B cell (primary cell): ENCODE results near the gene LYST. TPM values are rescaled to one million over a fixed set of nuclear protein-coding genes. Genes with fewer than 3 reads are reported as not detected.

Source experiments
- ATAC-seq: fragments of 200-7000 bp; cut with Tn5 transposase; one replicate; pipeline ENCODE4 v1.10.0; 2021; ENCODE audit warnings: low read depth, mild to moderate bottlenecking, moderate number of reproducible peaks, moderate library complexity
- CTCF ChIA-PET: fragments of 350-600 bp; sonication (Branson Sonifier 250); formaldehyde crosslinking; loops from one replicate; lab custom pipeline; 2021; ENCODE audit warnings: antibody characterized with exemption, inconsistent platforms; lab: Charles Lee
- POLR2A ChIA-PET: fragments of 350-600 bp; sonication (Branson Sonifier 250); formaldehyde crosslinking; loops from one replicate; lab custom pipeline; 2021; ENCODE audit warnings: antibody characterized with exemption; lab: Charles Lee
- DNase-seq: peaks from one replicate; pipeline ENCODE4 v3.0.0; 2013
- H2AFZ ChIP-seq: 2 replicates; pipeline ENCODE4 v1.6.1; 2012; ENCODE audit warnings: mild to moderate bottlenecking, low read depth, low read length; ENCODE audit not compliant: insufficient read depth, poor library complexity, severe bottlenecking
- H3K27ac ChIP-seq, 2 donors: 1 replicate in 1 of 2; 2 replicates in 1 of 2; pipeline ENCODE4 v1.5.1; 2012 to 2013; ENCODE audit warnings: low read length in 2 of 2, mild to moderate bottlenecking in 2 of 2, moderate library complexity in 1 of 2
- H3K27me3 ChIP-seq, 4 experiments: fragments of 200-600 bp in 1 of 4; sonication (generic) in 1 of 4; replicated peaks in 1 of 4; 1 replicate in 2 of 4; 2 replicates in 2 of 4; pipeline versions ENCODE4 v1.6.1 to v1.7.0; 2013 to 2016; ENCODE audit warnings: low read length in 3 of 4, mild to moderate bottlenecking in 2 of 4, mixed read lengths in 1 of 4, moderate library complexity in 1 of 4; ENCODE audit not compliant: insufficient read depth in 4 of 4, control insufficient read depth in 3 of 4; ENCODE audit errors: control extremely low read depth in 1 of 4
- H3K36me3 ChIP-seq, 2 experiments: replicated peaks in 1 of 2; 1 replicate in 1 of 2; 2 replicates in 1 of 2; pipeline versions ENCODE4 v1.6.1 to v1.7.1; 2013; ENCODE audit warnings: low read length in 1 of 2; ENCODE audit not compliant: insufficient read depth in 2 of 2, control insufficient read depth in 1 of 2; ENCODE audit errors: control extremely low read depth in 1 of 2, extremely low read depth in 1 of 2
- H3K4me1 ChIP-seq, 2 donors: fragments of 200-600 bp in 1 of 2; sonication (generic) in 1 of 2; 1 replicate in 1 of 2; 2 replicates in 1 of 2; pipeline versions ENCODE4 v1.5.1 to v1.6.1; 2013 to 2017; ENCODE audit warnings: low read length in 2 of 2; ENCODE audit not compliant: control insufficient read depth in 2 of 2, insufficient read depth in 2 of 2
- H3K4me2 ChIP-seq: replicated peaks from 2 replicates; pipeline ENCODE3; 2012; ENCODE audit warnings: mild to moderate bottlenecking, low read depth, low read length; ENCODE audit not compliant: poor library complexity, severe bottlenecking
- H3K4me3 ChIP-seq, 5 experiments: fragments of 200-600 bp in 1 of 5; sonication (generic) in 1 of 5; 1 replicate in 3 of 5; 2 replicates in 2 of 5; pipeline versions ENCODE4 v1.5.1 to v1.7.0; 2011 to 2016; ENCODE audit warnings: low read length in 4 of 5, mild to moderate bottlenecking in 4 of 5, low read depth in 2 of 5, control low read depth in 1 of 5, moderate library complexity in 1 of 5; ENCODE audit not compliant: insufficient read depth in 1 of 5; ENCODE audit errors: control extremely low read depth in 1 of 5, extremely low read depth in 1 of 5
- H3K79me2 ChIP-seq: fragments of 200-600 bp; sonication (generic); one replicate; pipeline ENCODE4 v1.6.0; 2016; ENCODE audit warnings: low read length; ENCODE audit not compliant: control insufficient read depth, insufficient read depth
- H3K9ac ChIP-seq: fragments of 200-600 bp; sonication (generic); 2 replicates; pipeline ENCODE4 v1.6.1; 2017; ENCODE audit warnings: mild to moderate bottlenecking, low read length, moderate library complexity
- H3K9me3 ChIP-seq, 3 donors: one replicate each; pipeline versions ENCODE4 v1.6.1 to v1.7.1; 2013; ENCODE audit warnings: low read length in 2 of 3; ENCODE audit not compliant: control insufficient read depth in 2 of 3, insufficient read depth in 1 of 3; ENCODE audit errors: control extremely low read depth in 1 of 3
- H4K20me1 ChIP-seq: 2 replicates; pipeline ENCODE4 v1.6.0; 2012; ENCODE audit warnings: mild to moderate bottlenecking, low read length; ENCODE audit not compliant: insufficient read depth, control insufficient read depth, poor library complexity, severe bottlenecking
- H3K27ac Mint-ChIP-seq: one replicate; pipeline ENCODE4 v1.8.0; 2021; ENCODE audit warnings: mixed read lengths
- H3K27me3 Mint-ChIP-seq: one replicate; pipeline ENCODE4 v1.8.0; 2021; ENCODE audit warnings: mixed read lengths
- H3K4me1 Mint-ChIP-seq: one replicate; pipeline ENCODE4 v1.8.0; 2021; ENCODE audit warnings: mixed read lengths
- H3K4me3 Mint-ChIP-seq: one replicate; pipeline ENCODE4 v1.8.0; 2021; ENCODE audit warnings: mixed read lengths
- H3K9me3 Mint-ChIP-seq: one replicate; pipeline ENCODE4 v1.8.0; 2022; ENCODE audit warnings: mixed read lengths; ENCODE audit not compliant: insufficient read depth
- CTCF ChIP-seq: fragments of 200-600 bp; IDR thresholded peaks from one replicate; pipeline ENCODE4 v1.8.0; 2022; ENCODE audit warnings: antibody characterized with exemption, mild to moderate bottlenecking
- EZH2 ChIP-seq: IDR thresholded peaks from 2 replicates; pipeline ENCODE4 v1.6.1; 2012; ENCODE audit warnings: borderline replicate concordance, low read depth, mild to moderate bottlenecking, moderate library complexity, low read length; ENCODE audit not compliant: insufficient read depth, poor library complexity, severe bottlenecking
- WGBS: methylation state at CpG from one replicate; pipeline ENCODE4 v1.1.5; 2013; ENCODE audit warnings: missing lambda C conversion rate; ENCODE audit not compliant: insufficient coverage; 5-methylcytosine and 5-hydroxymethylcytosine counted together
- intact Hi-C: fragments of 100-400 bp; cut with micrococcal nuclease; formaldehyde crosslinking; loops from one replicate; pipeline ENCODE4 v1.10.0; 2022
- polyA plus RNA-seq: library from polyadenylated mRNA; depleted of rRNA; stranded (reverse); fragments of >200 nt; gene quantifications from 2 replicates; pipeline ENCODE4 v1.2.3, GENCODE V29; 2012
- total RNA-seq, 2 donors: library from RNA; stranded (reverse); fragments of 120-200 nt in 1 of 2; gene quantifications; 1 replicate in 1 of 2; 2 replicates in 1 of 2; pipeline versions ENCODE4 v1.2.3 to v1.2.4, GENCODE V29; 2013 to 2022

LYST gene
- total and polyA plus RNA-seq, 2 donors (not counting 1 experiment from before 2014, with no cell fraction given): 50.4 to 120 TPM

DNA sequence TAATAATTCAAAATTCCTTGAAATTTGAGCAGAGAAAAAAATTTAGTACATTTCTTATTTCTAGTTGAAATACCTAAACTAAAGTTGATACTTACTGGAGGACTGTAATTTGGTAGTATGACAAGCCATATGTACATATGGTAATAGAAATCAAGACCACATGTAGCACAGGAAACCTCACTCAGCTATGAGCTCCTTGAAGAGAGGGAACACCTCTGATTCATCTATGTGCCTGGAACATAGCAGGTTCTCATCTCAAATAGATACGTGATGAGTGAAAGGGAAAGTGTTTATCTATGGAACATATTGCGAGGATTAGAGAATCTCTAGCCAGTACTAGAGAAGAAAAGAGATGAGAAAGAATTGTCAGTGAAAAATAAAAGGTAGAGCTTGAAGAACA is 169.2 kb downstream of the LYST start:
- H3K9ac ChIP-seq: no peak overlapping the region
- peaks cover 16 to 63% of the 10 kb centered on the region in 2 experiments for H3K36me3 ChIP-seq
- TF ChIP-seq CTCF: no peak
- no peak for TF ChIP-seq EZH2
- H3K9me3 ChIP-seq: no peaks in the 10 kb centered on the region
- H3K27ac ChIP-seq: no peak overlapping the region
- no peak overlapping the region for H2AFZ ChIP-seq
- intact Hi-C loops: no loop called here
- no peak overlapping the region for H3K4me2 ChIP-seq
- no peaks in the 10 kb centered on the region for H3K79me2 ChIP-seq
- no peak overlapping the region for H3K4me3 ChIP-seq
- POLR2A ChIA-PET: no interaction called here
- H3K4me1 ChIP-seq: no peaks in the 10 kb centered on the region
- no peaks in the 10 kb centered on the region for H3K27me3 Mint-ChIP-seq
- no peak overlapping the region for H3K27ac Mint-ChIP-seq
- DNase-seq (no peak), ATAC-seq (no peak)
- CTCF ChIA-PET: no interaction called here
- H3K4me1 Mint-ChIP-seq: no peaks in the 10 kb centered on the region
- no peaks in the 10 kb centered on the region for H3K9me3 Mint-ChIP-seq
- H3K27me3 ChIP-seq: no peaks in the 10 kb centered on the region
- H4K20me1 ChIP-seq: no peaks in the 10 kb centered on the region
- no peak overlapping the region for H3K4me3 Mint-ChIP-seq
- WGBS: 76% methylated on average over 2 of the region's 2 CpGs

DNA sequence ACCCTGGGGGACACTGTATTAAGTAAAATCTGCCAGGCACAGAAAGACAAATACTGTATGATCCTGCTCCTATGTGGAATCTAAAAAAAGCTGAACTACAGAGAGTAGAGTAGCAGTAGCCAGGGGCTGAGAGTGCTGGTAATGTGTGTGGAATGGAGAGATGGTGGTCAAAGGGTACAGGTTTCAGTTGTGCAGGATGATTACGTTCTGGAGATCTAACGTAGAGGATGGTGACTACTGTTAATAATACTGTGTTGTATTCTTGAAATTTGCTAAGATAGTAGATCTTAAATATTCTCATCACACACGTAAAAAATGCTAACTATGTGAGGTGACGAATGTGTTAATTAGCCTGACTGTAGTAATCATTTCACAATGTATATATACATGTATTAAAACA is 177.3 kb downstream of the LYST start:
- no peak overlapping the region for H3K4me2 ChIP-seq
- Mint-ChIP-seq H3K4me3 (no peak overlapping the region), H3K9me3 (no peaks in the 10 kb centered on the region), H3K27ac (no peak overlapping the region), H3K27me3 (no peaks in the 10 kb centered on the region), H3K4me1 (no peaks in the 10 kb centered on the region)
- no peak overlapping the region for H3K9ac ChIP-seq
- H2AFZ ChIP-seq: no peak overlapping the region
- POLR2A ChIA-PET: no interaction called here
- H3K27me3 ChIP-seq: no peaks in the 10 kb centered on the region
- CTCF ChIA-PET: no interaction called here
- H4K20me1 ChIP-seq: peaks cover 8% of the 10 kb centered on the region
- H3K27ac ChIP-seq: no peak overlapping the region
- H3K79me2 ChIP-seq: peaks cover 2% of the 10 kb centered on the region
- ATAC-seq: no peak
- no CpG with 5 or more reads among the region's 4 CpGs for WGBS
- no peak for DNase-seq
- no peaks in the 10 kb centered on the region for H3K4me1 ChIP-seq
- no peak overlapping the region for H3K4me3 ChIP-seq
- H3K9me3 ChIP-seq: no peaks in the 10 kb centered on the region
- intact Hi-C loops: no loop called here
- peaks cover 16 to 66% of the 10 kb centered on the region in 2 experiments for H3K36me3 ChIP-seq
- TF ChIP-seq CTCF (no peak), EZH2 (no peak)
